CD8-positive, alpha-beta memory T cell (primary cell): ENCODE results near the gene TDP2. TPM values are rescaled to one million over a fixed set of nuclear protein-coding genes. Genes with fewer than 3 reads are reported as not detected.

Experiments
- CTCF ChIA-PET: fragments of 350-600 bp; sonication (Branson Sonifier 250); formaldehyde crosslinking; loops from one replicate; lab custom pipeline; 2021; ENCODE audit warnings: antibody characterized with exemption; lab: Charles Lee
- POLR2A ChIA-PET: fragments of 350-600 bp; sonication (Branson Sonifier 250); formaldehyde crosslinking; loops from one replicate; lab custom pipeline; 2021; ENCODE audit warnings: antibody characterized with exemption; lab: Charles Lee
- DNase-seq, 5 donors: peaks; one replicate each; pipeline versions ENCODE4 v3.0.0 to v3.0.0-alpha.2; 2020 to 2022; ENCODE audit warnings: mixed read lengths in 1 of 5
- H3K27ac ChIP-seq: one replicate; pipeline ENCODE4 v1.7.0; 2013; ENCODE audit warnings: low read depth, mild to moderate bottlenecking, low read length, moderate library complexity
- H3K27me3 ChIP-seq: 2 replicates; pipeline ENCODE4 v1.7.0; 2013; ENCODE audit warnings: low read length, mild to moderate bottlenecking; ENCODE audit not compliant: insufficient read depth, poor library complexity, severe bottlenecking
- H3K36me3 ChIP-seq: 2 replicates; pipeline ENCODE4 v1.7.0; 2013; ENCODE audit warnings: mild to moderate bottlenecking, low read length, moderate library complexity; ENCODE audit not compliant: insufficient read depth
- H3K4me1 ChIP-seq: 2 replicates; pipeline ENCODE4 v1.7.0; 2013; ENCODE audit warnings: mild to moderate bottlenecking, low read length, moderate library complexity; ENCODE audit not compliant: insufficient read depth
- H3K4me3 ChIP-seq: 2 replicates; pipeline ENCODE4 v1.7.0; 2013; ENCODE audit warnings: mild to moderate bottlenecking, low read length
- H3K9me3 ChIP-seq: 2 replicates; pipeline ENCODE4 v1.7.0; 2013; ENCODE audit warnings: mild to moderate bottlenecking, low read length
- H3K27ac Mint-ChIP-seq, 8 donors: one replicate each; pipeline ENCODE4 v1.8.0; 2020 to 2021; ENCODE audit warnings: mixed read lengths in 8 of 8, mild to moderate bottlenecking in 6 of 8, inconsistent platforms in 3 of 8, moderate library complexity in 3 of 8
- H3K27me3 Mint-ChIP-seq, 2 donors: one replicate each; pipeline ENCODE4 v1.8.0; 2020 to 2021; ENCODE audit warnings: mixed read lengths in 2 of 2, mild to moderate bottlenecking in 1 of 2, moderate library complexity in 1 of 2
- H3K36me3 Mint-ChIP-seq, 3 donors: one replicate each; pipeline ENCODE4 v1.8.0; 2020 to 2021; ENCODE audit warnings: mixed read lengths in 3 of 3, inconsistent platforms in 1 of 3, mild to moderate bottlenecking in 1 of 3
- H3K4me1 Mint-ChIP-seq, 3 donors: one replicate each; pipeline ENCODE4 v1.8.0; 2020 to 2021; ENCODE audit warnings: mixed read lengths in 3 of 3, inconsistent platforms in 1 of 3, mild to moderate bottlenecking in 1 of 3
- H3K4me3 Mint-ChIP-seq, 7 donors: one replicate each; pipeline ENCODE4 v1.8.0; 2020 to 2021; ENCODE audit warnings: mixed read lengths in 7 of 7, mild to moderate bottlenecking in 6 of 7, moderate library complexity in 4 of 7, inconsistent platforms in 2 of 7
- H3K9me3 Mint-ChIP-seq, 5 donors: one replicate each; pipeline ENCODE4 v1.8.0; 2020 to 2022; ENCODE audit warnings: mixed read lengths in 5 of 5, mild to moderate bottlenecking in 3 of 5, moderate library complexity in 2 of 5, inconsistent platforms in 1 of 5
- polyA plus RNA-seq: library from polyadenylated mRNA; unstranded; fragments of 300-500 nt; fragmentation: Illumina TruSeq; gene quantifications from one replicate; pipeline ENCODE4 v1.2.3, GENCODE V29; 2021
- total RNA-seq, 2 experiments: library from RNA; stranded (reverse); gene quantifications; one replicate each; pipeline ENCODE4 v1.2.3, GENCODE V29; 2021

TDP2 gene, protein sequence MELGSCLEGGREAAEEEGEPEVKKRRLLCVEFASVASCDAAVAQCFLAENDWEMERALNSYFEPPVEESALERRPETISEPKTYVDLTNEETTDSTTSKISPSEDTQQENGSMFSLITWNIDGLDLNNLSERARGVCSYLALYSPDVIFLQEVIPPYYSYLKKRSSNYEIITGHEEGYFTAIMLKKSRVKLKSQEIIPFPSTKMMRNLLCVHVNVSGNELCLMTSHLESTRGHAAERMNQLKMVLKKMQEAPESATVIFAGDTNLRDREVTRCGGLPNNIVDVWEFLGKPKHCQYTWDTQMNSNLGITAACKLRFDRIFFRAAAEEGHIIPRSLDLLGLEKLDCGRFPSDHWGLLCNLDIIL
- 10 to 100 TPM; 49.8 to 50.6 TPM for total RNA-seq
- 46.1 TPM for polyA plus RNA-seq

DNA sequence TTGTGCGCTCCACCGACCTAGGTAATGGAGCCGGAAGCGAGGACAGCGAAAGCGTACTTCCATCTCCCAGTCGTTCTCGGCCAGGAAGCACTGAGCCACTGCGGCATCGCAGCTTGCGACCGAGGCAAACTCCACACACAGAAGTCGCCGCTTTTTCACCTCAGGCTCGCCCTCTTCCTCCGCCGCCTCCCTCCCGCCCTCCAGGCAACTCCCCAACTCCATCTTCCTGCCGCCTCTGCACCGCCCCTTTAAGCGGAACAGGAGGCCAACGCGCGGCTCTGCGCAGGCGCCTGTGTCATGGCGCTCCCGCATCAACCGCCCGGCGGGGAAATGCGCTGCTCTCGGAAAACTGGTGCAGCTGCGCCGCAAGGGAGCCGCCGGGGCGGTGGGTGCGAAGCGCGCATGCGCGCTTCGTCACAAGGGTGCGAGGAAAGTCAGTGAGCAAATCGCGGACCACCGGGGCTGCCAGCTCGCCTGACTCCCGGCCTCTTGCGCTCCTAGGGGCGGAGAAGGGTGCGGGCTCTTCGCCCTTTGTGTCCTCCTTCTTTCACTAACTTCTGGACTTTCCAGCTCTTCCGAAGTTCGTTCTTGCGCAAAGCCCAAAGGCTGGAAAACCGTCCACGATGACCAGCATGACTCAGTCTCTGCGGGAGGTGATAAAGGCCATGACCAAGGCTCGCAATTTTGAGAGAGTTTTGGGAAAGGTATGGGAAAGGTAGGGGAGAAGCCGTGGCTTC, at the start of gene TDP2, which contains the start of gene ACOT13:
Gene TDP2 (minus strand): TSS at position 259 of the 737 bp plus-strand sequence. CDS start 37 bp downstream, at position 222.
Gene ACOT13 (plus strand): TSS at position 437 of the 737 bp plus-strand sequence. CDS start 187 bp downstream, at position 624.
- peaks cover 0 to 4% (median 0%) of the 10 kb centered on the region in 5 donors for H3K9me3 Mint-ChIP-seq
- DNase-seq, result peak; percentile 94 to 98 (median 97)
- H3K9me3 ChIP-seq, result no peaks in the 10 kb centered on the region
- H3K36me3 Mint-ChIP-seq, result peaks cover 0 to 52% (median 6%) of the 10 kb centered on the region in 3 donors
- H3K27me3 Mint-ChIP-seq, result no peaks in the 10 kb centered on the region
- H3K27me3 ChIP-seq, result no peaks in the 10 kb centered on the region
- ChIA-PET POLR2A (interaction anchor here (0.6 to 2.9 kb wide), 8 partner anchors 21 to 369 kb away, joined by 3 to 22 read pairs (median 6); partner anchors contain the start of genes C6orf62, GMNN and KIAA0319), CTCF (interaction anchor here (1.5 to 2.7 kb wide), 5 partner anchors 21 to 360 kb away, joined by 3 to 17 read pairs (median 13); partner anchors contain the start of gene KIAA0319)
- peaks cover 18% of the 10 kb centered on the region for H3K36me3 ChIP-seq
- peak within 1 kb of the TSS; percentile 78 for H3K4me3 ChIP-seq
- H3K4me1 Mint-ChIP-seq, result peaks cover 43 to 76% (median 64%) of the 10 kb centered on the region in 3 donors
- H3K27ac ChIP-seq, result peak within 1 kb of the TSS; percentile 89
- peaks cover 39% of the 10 kb centered on the region for H3K4me1 ChIP-seq
- H3K27ac Mint-ChIP-seq, result peak within 1 kb of the TSS; percentile 90 to 99 (median 98)
- peak within 1 kb of the TSS; percentile 97 to 100 (median 99) for H3K4me3 Mint-ChIP-seq

DNA sequence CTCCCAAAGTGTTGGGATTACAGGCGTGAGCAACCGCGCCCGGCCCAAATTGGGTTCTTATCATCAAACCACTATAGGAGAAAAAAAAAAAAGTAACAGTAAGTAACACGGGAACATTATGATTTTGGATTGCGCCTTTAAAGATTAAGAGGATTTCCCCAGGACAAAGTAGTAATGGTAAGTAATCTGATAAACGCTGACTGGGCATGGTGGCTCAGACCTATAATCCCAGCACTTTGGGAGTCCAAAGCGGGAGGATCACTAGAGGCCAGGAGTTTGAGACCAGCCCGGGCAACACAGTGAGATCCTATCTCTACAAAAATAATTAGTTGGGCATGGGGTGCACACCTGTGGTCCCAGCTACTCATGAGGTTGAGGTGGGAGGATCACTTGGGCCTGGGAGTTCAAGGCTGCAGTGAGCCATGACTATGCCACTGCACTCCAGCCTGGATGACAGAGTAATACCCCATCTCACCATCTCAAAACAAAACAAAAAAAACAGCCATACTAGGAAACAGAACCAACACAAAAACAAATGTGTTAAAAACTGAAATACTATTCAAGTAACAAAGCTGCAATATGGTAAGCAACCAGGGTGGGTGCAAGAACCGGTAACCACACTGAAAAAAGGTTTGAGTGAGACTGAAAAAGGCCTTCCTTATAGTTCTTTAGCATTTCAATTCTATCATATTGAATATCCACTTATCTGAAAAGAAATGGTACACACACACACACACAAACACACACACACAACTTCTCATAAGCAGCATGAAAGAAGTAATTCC, 44.0 kb upstream of the TDP2 start:
- Mint-ChIP-seq H3K36me3 (peaks cover 9 to 92% (median 24%) of the 10 kb centered on the region in 3 donors), H3K27ac (peak overlapping the region; percentile 19 to 98 (median 79)), H3K27me3 (no peaks in the 10 kb centered on the region), H3K4me1 (peaks cover 52 to 81% (median 72%) of the 10 kb centered on the region in 3 donors), H3K9me3 (no peaks in the 10 kb centered on the region), H3K4me3 (peak overlapping the region in 6 of 7 donors; percentile 10 to 52 (median 41))
- H3K27ac ChIP-seq, result no peak overlapping the region
- H3K4me3 ChIP-seq, result no peak overlapping the region
- peaks cover 69% of the 10 kb centered on the region for H3K36me3 ChIP-seq
- peaks cover 48% of the 10 kb centered on the region for H3K4me1 ChIP-seq
- no peaks in the 10 kb centered on the region for H3K9me3 ChIP-seq
- no peaks in the 10 kb centered on the region for H3K27me3 ChIP-seq
- ChIA-PET POLR2A (interaction anchor here (0.6 to 0.7 kb wide), 2 partner anchors 8 to 23 kb away, joined by 3 to 6 read pairs; no protein-coding TSS in a partner anchor), CTCF (interaction anchor here (0.7 kb wide), 1 partner anchor 586 kb away, joined by 3 read pairs; no protein-coding TSS in a partner anchor)
- no peak for DNase-seq

GRCh38 chr6:24709014-24709711, 42.5 kb upstream of the TDP2 start:
- CTCF ChIA-PET, result no interaction called here
- no peaks in the 10 kb centered on the region for H3K9me3 ChIP-seq
- Mint-ChIP-seq H3K27ac (peak overlapping the region in 7 of 8 donors; percentile 10 to 66 (median 53)), H3K4me1 (peaks cover 40 to 74% (median 69%) of the 10 kb centered on the region in 3 donors), H3K4me3 (peak overlapping the region in 2 of 7 donors; percentile 11 to 34), H3K27me3 (no peaks in the 10 kb centered on the region), H3K36me3 (peaks cover 0 to 90% (median 21%) of the 10 kb centered on the region in 3 donors), H3K9me3 (no peaks in the 10 kb centered on the region)
- H3K27ac ChIP-seq, result no peak overlapping the region
- peaks cover 64% of the 10 kb centered on the region for H3K36me3 ChIP-seq
- POLR2A ChIA-PET, result interaction anchor here (1.1 kb wide), 1 partner anchor 9 kb away, joined by 3 read pairs; the partner anchor contains the start of gene C6orf62
- DNase-seq, result no peak
- no peak overlapping the region for H3K4me3 ChIP-seq
- peaks cover 33% of the 10 kb centered on the region for H3K4me1 ChIP-seq
- H3K27me3 ChIP-seq, result no peaks in the 10 kb centered on the region

DNA sequence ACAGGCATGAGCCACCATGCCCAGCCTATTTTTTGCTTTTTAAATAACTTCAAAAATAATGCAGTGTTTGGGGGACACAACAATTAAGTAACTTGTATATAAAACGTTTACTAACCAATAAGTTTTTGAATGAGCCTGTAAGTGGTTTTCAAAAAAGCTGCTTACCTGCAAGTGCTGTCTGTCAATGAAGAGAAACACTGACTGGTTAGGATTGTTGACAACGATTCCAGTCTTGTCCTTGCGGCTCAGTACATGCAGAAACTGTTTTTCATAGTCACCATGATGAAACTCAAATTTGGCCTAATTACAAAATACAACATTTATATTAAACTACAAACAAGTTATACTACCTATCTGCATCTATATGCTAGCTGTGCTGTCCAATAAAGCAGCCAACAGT, 41.9 kb upstream of the TDP2 start:
- no peak overlapping the region for H3K4me3 ChIP-seq
- POLR2A ChIA-PET, result interaction anchor here (1.1 kb wide), 2 partner anchors 10 to 35 kb away, joined by 3 to 6 read pairs; partner anchors contain the start of gene C6orf62
- H3K4me3 Mint-ChIP-seq, result no peak overlapping the region
- DNase-seq, result no peak
- H3K27ac Mint-ChIP-seq, result peak overlapping the region in 5 of 8 donors; percentile 10 to 66 (median 53)
- H3K4me1 Mint-ChIP-seq, result peaks cover 39 to 74% (median 69%) of the 10 kb centered on the region in 3 donors
- CTCF ChIA-PET, result interaction anchor here (0.6 kb wide), 1 partner anchor 125 kb away, joined by 3 read pairs; no protein-coding TSS in a partner anchor
- H3K9me3 Mint-ChIP-seq, result no peaks in the 10 kb centered on the region
- H3K36me3 ChIP-seq, result peaks cover 62% of the 10 kb centered on the region
- no peak overlapping the region for H3K27ac ChIP-seq
- H3K36me3 Mint-ChIP-seq, result peaks cover 0 to 90% (median 17%) of the 10 kb centered on the region in 3 donors
- peaks cover 28% of the 10 kb centered on the region for H3K4me1 ChIP-seq
- H3K9me3 ChIP-seq, result no peaks in the 10 kb centered on the region
- H3K27me3 Mint-ChIP-seq, result no peaks in the 10 kb centered on the region
- H3K27me3 ChIP-seq, result no peaks in the 10 kb centered on the region

DNA sequence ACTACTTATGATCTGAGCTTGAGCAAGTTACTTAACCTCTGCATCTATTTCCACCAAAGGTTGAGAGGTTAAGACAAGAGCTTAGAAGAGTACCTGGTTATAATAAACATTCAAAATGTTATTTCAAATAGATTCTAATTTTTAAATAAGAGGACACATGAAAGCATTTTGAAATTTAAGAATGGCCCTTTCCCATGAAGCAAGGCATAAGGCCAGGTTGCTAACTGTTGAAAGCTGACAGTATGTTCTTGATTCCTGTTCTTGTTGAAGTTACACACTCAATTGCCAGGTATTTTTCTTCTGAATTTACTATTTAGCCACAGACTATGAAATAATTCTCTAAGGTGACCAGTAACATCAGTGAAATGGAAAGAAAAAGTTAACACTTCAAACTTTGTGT, 37.8 kb upstream of the TDP2 start:
- no peak overlapping the region for H3K4me3 ChIP-seq
- no peak for DNase-seq
- POLR2A ChIA-PET, result no interaction called here
- Mint-ChIP-seq H3K27me3 (no peaks in the 10 kb centered on the region), H3K27ac (peak overlapping the region in 6 of 8 donors; percentile 17 to 82 (median 36)), H3K36me3 (peaks cover 0 to 84% (median 18%) of the 10 kb centered on the region in 3 donors), H3K4me3 (no peak overlapping the region), H3K9me3 (no peaks in the 10 kb centered on the region), H3K4me1 (peaks cover 20 to 54% (median 50%) of the 10 kb centered on the region in 3 donors)
- peaks cover 53% of the 10 kb centered on the region for H3K36me3 ChIP-seq
- CTCF ChIA-PET, result no interaction called here
- H3K27me3 ChIP-seq, result no peaks in the 10 kb centered on the region
- H3K27ac ChIP-seq, result no peak overlapping the region
- H3K9me3 ChIP-seq, result no peaks in the 10 kb centered on the region
- H3K4me1 ChIP-seq, result no peaks in the 10 kb centered on the region

DNA sequence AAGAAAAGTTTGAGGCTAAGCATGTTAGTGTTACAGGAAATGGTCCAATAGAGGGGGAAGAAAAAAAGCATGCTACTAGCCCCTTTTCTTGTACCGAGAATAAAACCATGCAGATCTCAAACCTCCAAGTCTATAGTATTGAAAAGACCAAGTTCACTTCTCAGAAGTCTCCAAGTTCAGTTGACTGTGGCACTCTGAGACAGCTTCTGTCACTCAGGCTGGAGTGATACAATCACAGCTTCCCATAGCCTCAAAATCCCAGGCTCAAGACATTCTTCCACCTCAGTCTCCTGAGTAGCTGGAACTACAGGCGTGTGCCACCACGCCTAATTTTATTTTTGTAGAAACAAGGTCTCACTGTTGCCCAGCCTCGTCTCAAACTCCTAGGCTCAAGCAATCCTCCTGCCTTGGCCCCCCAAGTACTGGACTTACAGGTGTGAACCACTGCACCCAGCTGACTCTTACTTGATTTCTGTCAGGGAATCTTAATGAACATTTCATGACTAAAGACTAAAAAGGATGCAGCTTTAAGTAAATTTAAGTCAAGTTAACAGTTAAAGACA, 36.1 kb upstream of the TDP2 start:
- H3K27me3 Mint-ChIP-seq, result no peaks in the 10 kb centered on the region
- H3K27me3 ChIP-seq, result no peaks in the 10 kb centered on the region
- no peaks in the 10 kb centered on the region for H3K4me1 ChIP-seq
- H3K4me3 Mint-ChIP-seq, result no peak overlapping the region
- H3K36me3 ChIP-seq, result peaks cover 37% of the 10 kb centered on the region
- POLR2A ChIA-PET, result interaction anchor here (0.8 kb wide), 1 partner anchor 8 kb away, joined by 3 read pairs; no protein-coding TSS in a partner anchor
- peaks cover 14 to 47% (median 44%) of the 10 kb centered on the region in 3 donors for H3K4me1 Mint-ChIP-seq
- no peak overlapping the region for H3K4me3 ChIP-seq
- no peak overlapping the region for H3K27ac ChIP-seq
- no peak for DNase-seq
- H3K9me3 ChIP-seq, result no peaks in the 10 kb centered on the region
- peaks cover 0 to 71% (median 18%) of the 10 kb centered on the region in 3 donors for H3K36me3 Mint-ChIP-seq
- peak overlapping the region; percentile 42 to 89 (median 64) for H3K27ac Mint-ChIP-seq
- CTCF ChIA-PET, result interaction anchor here (3.1 kb wide), 1 partner anchor 122 kb away, joined by 10 read pairs; no protein-coding TSS in a partner anchor
- H3K9me3 Mint-ChIP-seq, result no peaks in the 10 kb centered on the region
